GM21526 (cell line): ENCODE results near the gene COL12A1.

Experiments
- ATAC-seq: cut with Tn5 transposase; IDR thresholded peaks from one replicate; pipeline ENCODE4 v1.9.1; 2021; ENCODE audit warnings: moderate library complexity; ENCODE audit not compliant: unreplicated experiment, low FRiP score

The COL12A1 gene

DNA sequence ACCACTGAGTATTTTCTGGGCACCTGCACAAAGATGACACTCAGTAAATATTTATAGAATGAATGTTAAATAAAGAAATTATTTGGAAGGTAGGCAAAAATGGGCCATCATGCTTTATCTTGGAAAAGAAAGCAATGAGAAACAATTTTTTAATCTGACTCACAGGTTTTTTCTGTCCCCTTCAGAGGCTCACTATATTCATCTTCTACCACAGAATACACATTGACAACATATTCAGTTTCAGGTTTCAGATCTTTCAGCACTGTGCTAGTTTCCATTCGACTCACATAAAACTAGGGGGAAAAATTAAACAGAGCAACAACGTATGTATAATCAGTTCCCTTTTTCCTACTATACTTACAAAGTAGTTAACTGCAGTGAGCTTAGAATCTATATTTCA, 58.3 kb downstream of the COL12A1 start:
- ATAC-seq = peak; percentile 99

DNA sequence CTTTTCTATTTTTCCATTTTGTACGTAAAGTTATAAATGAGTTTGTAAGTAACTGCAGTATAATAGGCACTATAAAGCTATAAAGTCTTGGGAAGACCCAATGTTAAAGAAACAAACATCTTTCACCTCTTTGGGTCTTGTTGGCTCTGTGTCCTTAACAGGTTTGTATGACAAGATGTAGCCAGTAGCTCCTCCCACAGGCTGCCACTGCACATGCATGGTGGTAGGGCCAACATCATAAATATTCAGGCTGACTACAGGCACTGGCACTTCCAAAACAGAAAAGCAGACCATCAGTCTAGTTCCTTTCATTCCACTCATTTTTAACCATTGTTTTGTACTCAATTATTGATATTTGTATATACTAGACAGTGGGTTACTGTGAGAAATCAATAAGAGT, 59.9 kb downstream of the COL12A1 start:
- no peak for ATAC-seq

DNA sequence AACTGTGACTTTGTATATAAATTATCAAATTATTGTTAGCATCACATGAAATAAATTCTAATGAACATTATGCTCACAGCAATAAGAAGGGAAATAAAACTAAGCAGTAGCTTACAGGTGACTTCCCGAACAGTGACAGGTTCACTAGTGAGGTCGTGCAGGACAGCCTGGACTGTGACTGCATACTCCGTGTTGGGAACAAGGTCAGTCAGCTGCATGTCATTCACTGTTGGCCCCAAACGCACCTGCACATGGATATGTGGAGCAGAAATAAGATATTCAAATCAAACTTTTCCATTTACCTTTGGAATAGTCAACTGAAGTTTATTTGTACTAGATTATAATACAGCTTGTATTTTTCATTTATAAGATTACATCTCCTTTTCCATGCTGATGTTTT, 60.6 kb downstream of the COL12A1 start:
- no peak for ATAC-seq

DNA sequence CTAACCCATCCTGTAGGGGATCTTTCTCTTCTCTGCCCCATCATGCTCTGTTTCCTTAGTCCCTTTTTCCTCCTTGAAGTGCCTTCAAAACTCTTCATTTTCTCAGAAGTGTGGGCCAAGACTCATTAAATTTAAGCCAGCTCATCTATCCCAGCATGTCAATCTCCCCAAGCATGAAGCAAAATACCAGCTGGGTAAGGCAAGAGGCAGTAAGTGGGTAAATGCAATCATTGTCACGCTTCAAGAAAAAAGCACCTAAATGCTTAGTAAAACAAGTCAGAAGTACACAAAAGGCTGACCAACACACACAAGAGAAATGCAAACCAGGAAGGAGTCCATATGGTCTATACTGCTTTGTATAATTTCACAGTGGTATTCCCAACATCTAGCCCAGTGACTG, 61.5 kb downstream of the COL12A1 start:
- ATAC-seq = no peak

DNA sequence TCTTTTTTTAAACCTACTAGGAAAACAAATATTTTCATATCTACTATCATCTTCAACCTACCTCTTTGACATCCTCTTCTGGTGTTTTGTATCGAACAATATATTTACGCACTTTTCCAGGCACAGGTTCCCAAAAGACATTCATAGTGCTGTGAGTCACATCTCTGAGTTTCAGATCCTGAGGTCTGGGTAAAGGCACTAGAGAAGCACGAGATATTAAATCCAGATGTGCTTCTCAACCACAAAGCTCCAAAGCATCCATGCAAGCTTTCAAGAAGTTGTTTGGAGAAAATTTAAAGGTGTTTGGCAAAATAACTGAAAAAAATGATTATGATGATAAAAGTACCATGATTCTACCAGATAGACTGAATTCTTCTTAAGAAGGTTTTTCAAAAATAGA, 62.7 kb downstream of the COL12A1 start:
- no peak for ATAC-seq

DNA sequence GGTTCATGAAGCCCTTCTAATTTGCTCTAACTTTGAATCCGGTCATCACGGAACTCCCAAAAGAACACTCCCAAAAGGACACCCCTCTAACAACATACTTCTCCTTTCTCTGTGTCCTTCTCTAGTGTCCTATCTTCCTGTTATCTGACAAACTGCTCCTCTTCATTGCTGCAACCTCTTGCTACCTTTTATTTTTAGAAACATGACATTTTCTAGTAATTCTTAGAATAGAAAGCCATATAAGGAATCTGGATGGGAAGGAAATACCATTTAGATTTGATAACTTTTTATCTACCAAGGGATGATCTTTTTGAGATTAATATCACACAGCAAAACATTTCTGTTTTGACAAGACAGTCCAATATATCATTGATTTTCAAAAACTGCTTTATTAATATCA, 63.1 kb downstream of the COL12A1 start:
- no peak for ATAC-seq

DNA sequence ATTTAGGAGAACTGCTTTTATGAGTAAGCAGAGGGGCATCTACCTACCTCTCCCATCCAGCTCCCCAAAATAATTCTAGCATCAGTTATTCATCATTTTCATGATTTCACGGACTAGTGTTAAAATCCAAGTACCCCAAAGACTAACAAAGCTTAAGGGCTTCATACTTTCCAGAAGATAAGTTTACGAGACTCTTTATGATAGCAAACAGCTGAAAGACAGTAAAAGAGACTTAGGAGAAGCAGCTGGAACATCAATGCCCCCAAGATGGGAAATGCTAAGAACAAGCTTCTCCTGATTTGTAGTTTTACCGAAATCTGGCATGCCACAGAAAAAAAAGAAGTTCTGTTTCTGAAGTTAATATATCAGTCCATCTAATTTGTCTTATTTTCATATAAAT, 70.0 kb downstream of the COL12A1 start:
- no peak for ATAC-seq

DNA sequence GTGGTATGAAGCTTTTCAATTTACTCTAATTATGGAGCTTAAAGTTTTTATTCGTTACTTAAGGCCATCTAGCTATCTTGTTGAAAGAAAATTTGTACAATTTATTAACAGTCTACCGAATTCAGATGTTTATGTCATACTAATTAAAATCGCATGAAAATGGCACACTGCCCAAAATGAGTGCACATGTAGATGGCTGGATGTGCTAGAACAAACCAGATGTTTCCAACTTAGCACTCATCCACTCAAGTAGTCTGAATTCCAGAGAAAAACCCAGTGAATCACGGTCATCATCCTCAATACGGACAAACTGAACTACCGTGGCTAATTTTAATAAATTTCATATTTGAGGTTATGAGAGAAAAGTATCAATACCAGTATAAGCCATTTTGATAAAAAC, 70.4 kb downstream of the COL12A1 start:
- ATAC-seq = no peak

DNA sequence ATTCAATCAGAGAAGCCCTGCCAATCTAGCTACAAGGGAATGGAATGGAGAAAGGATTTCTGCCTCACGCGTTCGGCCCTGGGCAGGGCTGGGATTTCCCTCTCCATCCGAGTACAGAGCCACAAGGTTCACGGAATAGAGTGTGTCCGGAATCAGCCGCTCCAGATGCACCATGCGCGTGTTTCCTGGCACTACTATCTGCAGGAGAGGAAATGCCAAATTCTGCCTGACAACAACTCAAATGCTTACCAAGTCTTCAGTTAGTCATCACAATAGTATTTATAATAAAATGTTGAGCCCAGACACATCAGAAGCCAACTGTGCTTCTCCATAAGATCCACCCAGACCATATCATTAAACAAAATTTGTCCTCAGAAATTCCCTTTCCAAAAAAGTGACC, 75.1 kb downstream of the COL12A1 start:
- ATAC-seq = no peak

DNA sequence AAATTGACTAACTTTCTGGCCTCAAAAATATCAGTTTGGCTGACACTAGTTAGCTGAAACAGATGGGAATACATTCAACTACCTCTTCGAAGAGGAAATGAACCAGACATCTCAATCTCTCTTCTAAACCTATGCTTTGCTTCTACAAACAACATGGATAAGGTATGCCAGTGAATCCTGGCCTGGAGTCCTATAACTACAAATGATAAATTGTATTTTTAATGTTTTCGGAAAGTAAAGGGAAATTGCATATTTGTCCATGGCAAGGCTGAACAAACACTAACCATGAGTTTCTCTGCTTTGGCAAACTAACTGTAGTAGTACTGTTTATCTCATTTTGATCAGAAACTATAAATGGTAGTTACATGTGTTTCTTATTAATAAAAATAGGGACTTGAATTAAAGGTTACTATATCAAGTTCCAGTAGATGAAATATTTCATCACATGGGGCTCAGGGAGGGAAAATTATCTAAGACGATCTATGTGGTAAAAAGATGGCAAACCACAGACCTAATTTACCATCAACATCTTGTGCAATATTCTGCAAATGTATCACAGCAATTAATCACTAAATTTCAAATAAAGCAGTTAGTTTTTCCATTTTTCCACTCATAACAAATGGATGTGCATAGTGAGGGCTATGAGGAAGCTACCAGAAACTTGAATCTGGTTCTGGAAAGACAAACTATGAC, 76.8 kb downstream of the COL12A1 start:
- no peak for ATAC-seq

DNA sequence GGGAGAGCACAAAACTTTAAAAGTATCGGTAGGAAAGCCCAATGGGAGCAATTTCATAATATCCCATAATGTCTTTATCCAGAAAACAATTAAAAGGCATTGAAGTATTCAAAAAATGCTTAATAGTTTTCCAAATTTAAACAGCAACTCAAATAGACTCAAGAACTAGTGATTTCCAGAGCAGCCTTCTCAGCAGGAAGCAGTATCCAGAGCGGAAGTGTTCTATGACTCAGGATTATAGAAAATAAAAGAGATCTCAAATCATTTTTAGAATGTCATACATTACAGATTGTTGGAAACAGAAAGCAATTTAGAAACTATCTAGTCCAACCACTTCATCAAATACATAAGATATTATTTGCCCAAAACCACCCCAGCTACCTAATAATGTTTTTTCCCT, 79.3 kb downstream of the COL12A1 start:
- ATAC-seq = no peak

DNA sequence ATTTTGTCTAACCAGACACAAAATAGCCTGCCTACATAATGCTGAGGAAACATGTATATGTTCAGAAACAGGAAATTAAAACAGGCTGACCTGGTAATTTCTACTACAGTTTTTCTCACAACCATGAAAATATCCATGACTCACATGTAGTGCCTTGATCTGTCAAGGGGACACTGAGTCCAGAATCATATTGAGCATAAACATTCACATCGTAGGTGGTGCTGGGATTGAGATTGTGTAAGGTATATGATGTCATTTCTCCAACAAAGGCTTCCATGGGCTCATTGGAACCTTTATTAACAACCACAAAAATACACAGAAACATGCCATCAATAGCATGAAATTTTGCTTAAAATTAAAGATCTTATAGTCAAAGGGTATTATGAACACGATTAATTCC, 80.9 kb downstream of the COL12A1 start:
- ATAC-seq = no peak

DNA sequence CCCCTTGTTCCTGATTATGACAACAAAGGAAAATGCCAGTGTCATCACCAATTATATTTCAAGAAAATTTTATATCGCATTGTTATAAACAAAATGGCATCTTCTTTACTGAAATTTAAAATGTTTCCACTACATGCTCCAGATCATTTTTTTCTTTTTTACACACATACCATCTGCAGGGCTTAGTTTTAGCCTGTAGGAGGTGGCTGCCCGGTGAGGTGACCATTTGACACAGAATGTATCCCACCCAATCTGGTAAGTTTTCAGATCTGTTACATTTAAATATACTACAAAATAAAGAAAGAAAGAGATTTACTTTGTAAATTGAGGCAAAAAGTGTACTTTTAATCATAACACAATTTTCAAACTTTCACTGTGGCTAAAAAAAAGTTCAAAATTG, 81.8 kb downstream of the COL12A1 start:
- no peak for ATAC-seq

DNA sequence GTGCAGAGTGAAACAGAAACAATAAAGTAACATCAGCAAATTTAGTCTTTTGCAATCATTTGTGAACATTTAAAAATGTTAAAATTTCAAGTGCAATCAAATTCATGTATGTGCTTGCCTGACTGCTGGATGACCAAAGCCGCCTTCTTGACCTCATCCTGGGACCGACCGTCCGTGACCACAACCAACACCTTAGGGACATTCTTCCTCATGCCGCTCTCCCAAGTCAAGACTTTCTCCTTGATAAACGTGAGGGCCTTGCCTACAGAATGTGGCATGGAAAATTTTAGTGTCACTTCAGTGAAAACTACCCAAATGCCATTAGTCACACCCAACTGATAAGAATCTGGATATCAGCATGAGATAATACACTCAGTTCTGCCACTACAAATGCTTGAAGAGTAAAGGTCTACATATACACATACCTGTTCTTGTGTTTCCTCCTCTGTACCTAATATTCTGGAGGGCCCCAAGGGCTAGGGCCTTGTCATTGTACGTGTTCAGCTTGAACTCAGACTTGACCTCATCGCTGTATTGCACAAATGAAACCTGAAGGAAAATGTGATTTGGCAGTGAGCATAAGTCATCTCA, 86.8 kb downstream of the COL12A1 start:
- ATAC-seq = no peak

DNA sequence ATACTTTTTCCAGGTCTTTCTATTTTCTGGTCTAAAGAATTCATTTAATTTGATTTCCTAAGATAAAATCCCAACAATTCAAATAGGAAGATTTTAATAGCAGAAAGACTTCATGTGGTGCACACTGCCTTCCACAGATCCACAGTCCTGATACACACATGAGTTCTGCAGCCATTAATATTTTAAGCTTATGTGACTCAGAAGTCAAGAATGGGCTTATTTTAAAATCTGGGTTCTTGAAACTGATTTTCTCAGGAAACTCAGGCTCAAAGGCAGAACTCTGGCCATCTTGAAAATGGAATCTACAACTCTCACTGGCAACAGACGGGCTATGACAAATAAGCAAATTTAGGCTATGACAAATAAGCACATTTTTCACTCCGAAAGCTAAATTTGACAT, 88.2 kb downstream of the COL12A1 start:
- no peak for ATAC-seq

DNA sequence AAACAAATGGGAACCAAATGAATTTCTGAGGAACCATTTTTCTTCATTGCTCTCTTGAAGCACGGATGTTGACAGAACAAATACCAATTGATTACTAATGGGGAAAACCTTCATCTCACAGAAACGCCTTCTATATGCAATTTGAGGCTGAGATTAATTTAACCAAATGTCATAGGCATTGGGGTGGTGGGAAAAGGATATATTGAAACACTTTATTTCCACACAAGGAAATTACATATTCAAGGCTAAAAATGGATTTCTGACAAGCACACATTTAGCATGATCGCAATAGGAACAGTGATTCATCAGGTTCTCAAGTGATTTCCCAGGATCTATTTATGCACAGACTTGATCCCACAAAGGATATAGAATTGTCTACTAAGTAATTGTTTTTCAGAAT, 88.9 kb downstream of the COL12A1 start:
- ATAC-seq = no peak

DNA sequence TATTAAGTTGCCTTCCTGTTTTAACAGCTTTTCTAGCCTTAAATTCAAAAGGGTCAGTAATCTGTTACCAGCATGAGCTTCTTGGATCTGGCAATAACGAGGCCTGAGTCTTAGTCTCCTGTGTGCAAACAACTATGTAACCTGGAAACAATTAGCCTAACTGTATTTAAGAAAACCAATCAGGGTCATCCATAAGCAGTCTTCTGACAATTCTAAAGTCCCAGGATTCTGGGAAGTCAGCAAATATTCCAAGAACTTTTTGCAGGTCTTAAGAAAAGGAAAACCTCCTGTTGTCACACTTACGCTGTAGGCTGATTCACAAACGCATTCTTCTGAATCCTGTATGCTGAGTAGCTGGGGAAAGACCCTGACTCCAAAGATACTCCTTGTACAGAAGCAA, 90.4 kb downstream of the COL12A1 start:
- ATAC-seq = no peak

DNA sequence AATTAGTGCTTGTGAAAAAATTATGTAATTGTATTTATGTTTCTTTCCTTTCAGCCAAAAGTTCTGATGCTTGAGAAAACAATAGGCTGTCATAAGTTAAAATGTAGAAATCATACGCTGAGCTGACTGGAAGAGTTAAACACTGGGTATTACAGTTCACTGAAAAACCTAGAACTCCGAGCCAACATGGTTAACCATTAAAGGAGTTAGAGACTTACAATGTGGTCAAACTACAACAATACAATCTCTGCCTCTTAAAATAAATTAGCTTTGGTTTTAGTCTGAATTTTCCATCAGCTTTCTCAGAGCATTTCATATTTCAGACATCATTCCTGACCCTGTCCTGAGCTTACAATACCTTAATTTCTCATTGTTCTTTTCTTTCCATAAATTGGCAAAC, 91.0 kb downstream of the COL12A1 start:
- no peak for ATAC-seq

DNA sequence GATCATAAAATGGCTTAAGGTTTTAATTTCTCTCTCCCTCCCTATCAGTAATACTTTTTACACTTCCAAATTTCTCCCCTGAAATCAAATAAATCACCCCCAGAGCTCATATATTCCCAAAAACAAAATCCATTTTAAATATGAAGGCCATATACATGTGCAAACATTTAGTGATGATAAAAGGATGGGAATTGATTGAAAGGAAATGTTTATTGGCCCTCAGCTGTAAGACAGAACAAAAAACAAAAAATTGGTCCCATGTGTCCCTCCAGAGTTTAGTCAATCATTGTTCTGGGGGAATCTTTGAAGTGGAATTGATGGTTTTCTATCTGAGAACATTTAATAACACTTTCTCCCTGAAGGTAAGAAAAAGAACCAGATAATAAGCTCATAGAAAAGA, 91.7 kb downstream of the COL12A1 start:
- ATAC-seq = no peak

DNA sequence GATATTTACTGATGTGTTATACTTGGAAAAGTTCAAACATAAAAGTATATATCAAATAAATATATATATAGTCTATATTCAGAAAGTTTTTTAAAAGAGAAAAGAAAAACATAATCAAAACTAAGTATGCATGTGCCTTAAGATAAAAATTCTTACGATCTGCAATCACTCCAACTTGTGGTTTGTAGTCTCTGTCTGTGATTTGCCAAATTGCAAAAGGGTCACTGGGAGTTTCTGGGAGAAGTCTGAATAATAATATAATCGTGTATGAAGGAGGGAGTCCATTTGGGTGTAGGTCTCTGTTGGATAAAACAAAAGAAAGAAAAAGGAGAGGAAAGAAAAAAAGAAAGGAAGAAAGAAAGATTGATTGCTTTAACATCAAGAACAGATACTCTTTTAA, 92.4 kb downstream of the COL12A1 start:
- no peak for ATAC-seq

DNA sequence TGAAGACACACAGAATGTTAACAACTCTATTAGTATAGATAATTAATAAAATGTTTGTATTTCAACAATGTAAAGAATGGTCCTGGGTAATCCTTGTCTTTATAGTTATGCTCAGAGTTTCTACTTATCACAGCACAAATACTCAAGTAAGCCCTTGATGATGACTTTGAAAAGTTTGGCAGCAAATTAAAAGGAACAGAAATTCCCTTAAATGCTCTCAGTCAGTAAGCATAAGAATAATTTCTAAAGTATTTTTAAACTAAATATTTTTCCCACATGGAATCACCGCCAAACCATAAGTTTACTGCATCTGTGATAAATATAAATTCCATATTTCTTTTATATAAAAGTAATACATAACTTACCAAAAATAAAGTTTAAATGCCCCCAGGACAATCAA, 96.1 kb downstream of the COL12A1 start:
- no peak for ATAC-seq

DNA sequence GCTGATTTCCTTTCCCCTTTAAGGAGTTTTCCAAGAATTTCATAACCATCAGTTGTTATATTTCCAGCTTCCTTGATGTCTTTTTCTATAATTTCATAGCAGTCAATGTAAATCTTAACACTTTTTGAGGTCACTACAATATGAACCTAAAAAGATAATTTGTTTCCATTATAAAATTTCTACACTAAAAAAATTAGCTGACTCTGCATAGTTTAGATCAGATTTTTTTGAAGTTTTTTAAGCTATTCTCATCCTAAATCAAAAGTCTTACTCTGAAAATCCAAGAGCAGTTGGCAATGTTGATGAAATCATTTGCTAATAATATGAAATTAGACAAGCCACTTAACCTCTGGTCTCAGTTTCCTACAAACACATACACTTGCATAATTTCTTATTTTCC, 96.8 kb downstream of the COL12A1 start:
- no peak for ATAC-seq
